Heart right ventricle (tissue), 16 donors: ENCODE data around the gene CASP5. TPM values are rescaled to one million over a fixed set of nuclear protein-coding genes. Genes with fewer than 3 reads are reported as not detected.

ENCODE experiments used
- ATAC-seq, 8 donors: fragments of 200-7000 bp; cut with Tn5 transposase; one replicate each; pipeline ENCODE4 v1.9.1; 2020; ENCODE audit warnings: mild to moderate bottlenecking in 8 of 8, moderate library complexity in 8 of 8, moderate number of reproducible peaks in 1 of 8
- DNase-seq, 2 donors: peaks; one replicate each; pipeline ENCODE4 v3.0.0-alpha.2; 2020
- H3K27ac ChIP-seq, 10 donors: fragments of 200-600 bp; sonication (generic) in 2 of 10; one replicate each; pipeline versions ENCODE4 v1.5.0 to v1.8.0; 2020 to 2022; ENCODE audit warnings: mild to moderate bottlenecking in 3 of 10
- H3K27me3 ChIP-seq, 7 donors: fragments of 200-600 bp; one replicate each; pipeline ENCODE4 v1.8.0; 2021 to 2022; ENCODE audit warnings: mild to moderate bottlenecking in 2 of 7
- H3K36me3 ChIP-seq, 9 donors: fragments of 200-600 bp; sonication (generic) in 1 of 9; one replicate each; pipeline versions ENCODE4 v1.5.0 to v1.8.0; 2020 to 2022; ENCODE audit warnings: mild to moderate bottlenecking in 2 of 9
- H3K4me1 ChIP-seq, 9 donors: fragments of 200-600 bp; sonication (generic) in 1 of 9; one replicate each; pipeline versions ENCODE4 v1.5.0 to v1.8.0; 2020 to 2022; ENCODE audit warnings: mild to moderate bottlenecking in 4 of 9
- H3K4me3 ChIP-seq, 10 donors: fragments of 200-600 bp; sonication (generic) in 2 of 10; one replicate each; pipeline versions ENCODE4 v1.5.0 to v1.8.0; 2020 to 2022; ENCODE audit warnings: mild to moderate bottlenecking in 7 of 10, moderate library complexity in 2 of 10
- H3K9me3 ChIP-seq, 11 donors: fragments of 200-600 bp in 10 of 11; sonication (generic) in 2 of 11; one replicate each; pipeline versions ENCODE4 v1.5.0 to v1.8.0; 2013 to 2022; ENCODE audit warnings: mild to moderate bottlenecking in 2 of 11, control low read depth in 1 of 11, moderate library complexity in 1 of 11
- WGBS, 2 donors: extraction: QIAGEN DNeasy Blood & Tissue Kit; methylation state at CpG; one replicate each; pipeline ENCODE4 v1.1.7; 2013; ENCODE audit warnings: inconsistent platforms in 1 of 2; 5-methylcytosine and 5-hydroxymethylcytosine counted together
- intact Hi-C, 10 donors: fragments of 100-400 bp; cut with DNase I; formaldehyde crosslinking; loops; one replicate each; pipeline versions ENCODE4 v1.11.1 to v1.14.2; 2022
- polyA plus RNA-seq, 2 donors: library from polyadenylated mRNA; stranded (reverse); fragments of 200-250 nt; gene quantifications; one replicate each; pipeline ENCODE4 v1.2.3, GENCODE V29; 2013
- total RNA-seq, 10 donors: library from RNA; stranded (reverse); fragmentation: NEBNext Ultra II Directional in 3 of 10; extraction: Animal tissue kit (Norgen Biotek cat#: 25700) in 3 of 10; gene quantifications; one replicate each; pipeline versions ENCODE4 v1.2.1 to v1.2.4, GENCODE V29; 2021 to 2023
- TF ChIP-seq, protein P1 (sequence below), 9 donors: fragments of 200-600 bp; sonication (generic) in 2 of 9; IDR thresholded peaks; one replicate each; pipeline versions ENCODE4 v1.5.0 to v1.8.0; 2021 to 2022; ENCODE audit warnings: antibody characterized with exemption in 9 of 9, mild to moderate bottlenecking in 5 of 9, moderate library complexity in 1 of 9
- donor health status: Arrhythmogenic right ventricular cardiomyopathy.
- donor health status: ischemic (EF 13 %, LVEDD 7.1; RV severe dilation, severe dysfunction).
- donor health status: healthy with polysubstance abuse.
- donor health status: DM: no; HTN: yes; CAD: no.
- donor health status: DM: no; HTN: no; CAD: no.
- donor health status: ischemic (EF 25% LVEDD 6.9; RV normal size, moderate dysfunction).
- donor health status: ischemic (EF 25% LVEDD 5.7; RV mildly dilated, moderate dysfunction).
- donor health status: healthy.
- donor health status: DM: yes; HTN: yes; CAD: no.
- donor health status: Ischemic cardiomyopathy.
- donor health status: ischemic (EF 35%, LVEDD 5.7; RV mildly dilated, moderate dysfunction).
- donor health status: nonischemic (EF 11% LVEDD 7.7; RV severe dilation, severe dysfunction).
- donor health status: DM: yes; HTN: yes; CAD: no.
- donor health status: PGD.
- donor health status: ischemic (EF 29% LVEDD 5.4; RV normal size, mild dysfunction).
- donor health status: nonischemic (EF 23%, LVEDD 6.1; RV moderate dilation, normal function).

CASP5 gene
- total and polyA plus RNA-seq, 12 donors = 0.03 to 0.79 (median 0.21) TPM; not detected in 8

- Histone ChIP-seq H3K9me3 (peaks cover 0 to 2% (median 0%) of the 10 kb centered on the region in 11 donors), H3K4me1 (peaks cover 0 to 56% (median 15%) of the 10 kb centered on the region in 9 donors), H3K27me3 (no peaks in the 10 kb centered on the region), H3K36me3 (peaks cover 0 to 54% (median 16%) of the 10 kb centered on the region in 9 donors), H3K4me3 (no peak overlapping the region), H3K27ac (no peak overlapping the region)
- TF ChIP-seq, protein P1, sequence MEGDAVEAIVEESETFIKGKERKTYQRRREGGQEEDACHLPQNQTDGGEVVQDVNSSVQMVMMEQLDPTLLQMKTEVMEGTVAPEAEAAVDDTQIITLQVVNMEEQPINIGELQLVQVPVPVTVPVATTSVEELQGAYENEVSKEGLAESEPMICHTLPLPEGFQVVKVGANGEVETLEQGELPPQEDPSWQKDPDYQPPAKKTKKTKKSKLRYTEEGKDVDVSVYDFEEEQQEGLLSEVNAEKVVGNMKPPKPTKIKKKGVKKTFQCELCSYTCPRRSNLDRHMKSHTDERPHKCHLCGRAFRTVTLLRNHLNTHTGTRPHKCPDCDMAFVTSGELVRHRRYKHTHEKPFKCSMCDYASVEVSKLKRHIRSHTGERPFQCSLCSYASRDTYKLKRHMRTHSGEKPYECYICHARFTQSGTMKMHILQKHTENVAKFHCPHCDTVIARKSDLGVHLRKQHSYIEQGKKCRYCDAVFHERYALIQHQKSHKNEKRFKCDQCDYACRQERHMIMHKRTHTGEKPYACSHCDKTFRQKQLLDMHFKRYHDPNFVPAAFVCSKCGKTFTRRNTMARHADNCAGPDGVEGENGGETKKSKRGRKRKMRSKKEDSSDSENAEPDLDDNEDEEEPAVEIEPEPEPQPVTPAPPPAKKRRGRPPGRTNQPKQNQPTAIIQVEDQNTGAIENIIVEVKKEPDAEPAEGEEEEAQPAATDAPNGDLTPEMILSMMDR (IDR thresholded peaks at IDR 0.05) = no peak
- no peak for DNase-seq
- ATAC-seq = no peak
- 94 to 96% methylated on average over 3 of the region's 3 CpGs for whole genome bisulfite sequencing, 2 donors
- intact Hi-C loops = loop anchor here in 1 of 10 donors (5.0 kb wide), 1 partner anchor 35 kb away; no protein-coding TSS in a partner anchor
These were observed 65.7 kb downstream of the CASP5 start for GRCh38 chr11:104957280-104957679.

- H3K27me3 ChIP-seq = no peaks in the 10 kb centered on the region
- ATAC-seq (no peak), DNase-seq (no peak)
- TF ChIP-seq, protein P1 (IDR thresholded peaks at IDR 0.05) = no peak
- no peak overlapping the region for H3K27ac ChIP-seq
- H3K4me1 ChIP-seq = peaks cover 0 to 53% (median 15%) of the 10 kb centered on the region in 9 donors
- H3K9me3 ChIP-seq = peaks cover 0 to 2% (median 0%) of the 10 kb centered on the region in 11 donors
- H3K4me3 ChIP-seq = no peak overlapping the region
- H3K36me3 ChIP-seq = peaks cover 0 to 54% (median 21%) of the 10 kb centered on the region in 9 donors
- intact Hi-C loops = loop anchor here in 1 of 10 donors (5.0 kb wide), 1 partner anchor 36 kb away; no protein-coding TSS in a partner anchor
These were observed 66.4 kb downstream of the CASP5 start for GRCh38 chr11:104956528-104956927.

- Histone ChIP-seq H3K27me3 (no peaks in the 10 kb centered on the region), H3K4me1 (peaks cover 0 to 5% (median 0%) of the 10 kb centered on the region in 9 donors), H3K4me3 (no peak overlapping the region), H3K9me3 (no peaks in the 10 kb centered on the region), H3K27ac (peak overlapping the region in 1 of 10 donors; percentile 8), H3K36me3 (peaks cover 0 to 100% (median 46%) of the 10 kb centered on the region in 9 donors)
- ATAC-seq = peak in 1 of 8 donors; percentile 53
- peak in 1 of 2 donors; percentile 33 for DNase-seq
- TF ChIP-seq, protein P1 (IDR thresholded peaks at IDR 0.05) = peak in 7 of 9 donors; percentile 46 to 66 (median 56)
- intact Hi-C loops = loop anchor here in 1 of 10 donors (10.0 kb wide), 1 partner anchor 48 kb away; no protein-coding TSS in a partner anchor
- WGBS, 2 donors = 21 to 25% methylated on average over 2 of the region's 2 CpGs
These were observed 76.1 kb downstream of the CASP5 start for GRCh38 chr11:104946907-104947306.

Other genes with a start within 250 kb of the CASP5 start
- under 1 TPM in 4 of 10 donors, not detected in 6; 0.30 to 0.46 (median 0.37) TPM for gene CASP12, start 124.7 kb downstream of the CASP5 start, total RNA-seq
- under 1 TPM; 0.06 to 0.22 TPM for gene CASP12, start 124.7 kb downstream of the CASP5 start, polyA plus RNA-seq
- 10 to 100 TPM in 8 of 10 donors, 1 to 10 TPM in 2; 6.6 to 42.7 (median 11.8) TPM for gene CASP4, start 54.6 kb downstream of the CASP5 start, total RNA-seq
- 10 to 100 TPM; 19.0 to 19.3 TPM for gene CASP4, start 54.6 kb downstream of the CASP5 start, polyA plus RNA-seq
- gene CASP1, start 12.0 kb upstream of the CASP5 start, total RNA-seq = 10 to 100 TPM in 2 of 10 donors, 1 to 10 TPM in 8; 4.3 to 35.5 (median 7.5) TPM
- 10 to 100 TPM in 1 of 2 donors, 1 to 10 TPM in 1; 8.9 to 11.6 TPM for gene CASP1, start 12.0 kb upstream of the CASP5 start, polyA plus RNA-seq
- gene CARD16, start 22.2 kb upstream of the CASP5 start, total RNA-seq = 10 to 100 TPM in 3 of 10 donors, 1 to 10 TPM in 7; 4.8 to 29.5 (median 7.0) TPM
- 10 to 100 TPM; 16.4 to 31.7 TPM for gene CARD16, start 22.2 kb upstream of the CASP5 start, polyA plus RNA-seq
- under 1 TPM in 1 of 10 donors, not detected in 9; 0.67 TPM for gene CARD18, start 116.6 kb upstream of the CASP5 start, total RNA-seq
- gene CARD18, start 116.6 kb upstream of the CASP5 start, polyA plus RNA-seq = 1 to 10 TPM in 1 of 2 donors, under 1 TPM in 1; 0.07 to 2.3 TPM